Neural cell (in vitro differentiated cells): Measurements from ENCODE around the gene ZIC4. TPM values are rescaled to one million over a fixed set of nuclear protein-coding genes. Genes with fewer than 3 reads are reported as not detected.

Experiments
- H2AFZ ChIP-seq: fragments of 200-600, 300-800 bp; sonication (generic), shearing (Covaris generic); 2 replicates; pipeline ENCODE4 v1.6.0; 2014; ENCODE audit warnings: low read depth, mild to moderate bottlenecking, antibody characterized with exemption, low read length, moderate library complexity
- H3F3A ChIP-seq: fragments of 200-600 bp; shearing (Covaris generic); 2 replicates; pipeline ENCODE4 v1.6.1; 2016; ENCODE audit warnings: mild to moderate bottlenecking, moderate library complexity, mixed read lengths, antibody characterized with exemption, low read length; ENCODE audit not compliant: insufficient read depth, poor library complexity, severe bottlenecking
- H3K27ac ChIP-seq: fragments of 200-600, 300-800 bp; sonication (generic), shearing (Covaris generic); 2 replicates; pipeline ENCODE4 v1.5.1; 2014; ENCODE audit warnings: mild to moderate bottlenecking, low read length, moderate library complexity
- H3K27me3 ChIP-seq: fragments of 300-800, 200-600 bp; sonication (generic), shearing (Covaris generic); 2 replicates; pipeline ENCODE4 v1.6.0; 2014; ENCODE audit warnings: mild to moderate bottlenecking, low read depth, low read length, moderate library complexity; ENCODE audit not compliant: insufficient read depth
- H3K36me3 ChIP-seq: fragments of 300-800, 200-600 bp; sonication (generic), shearing (Covaris generic); 2 replicates; pipeline ENCODE4 v1.5.1; 2014; ENCODE audit warnings: mild to moderate bottlenecking, antibody characterized with exemption, low read length, moderate library complexity; ENCODE audit not compliant: insufficient read depth
- H3K4me2 ChIP-seq: fragments of 300-800, 200-600 bp; sonication (generic), shearing (Covaris generic); 2 replicates; pipeline ENCODE4 v1.6.0; 2014; ENCODE audit warnings: mild to moderate bottlenecking, low read length
- H3K4me3 ChIP-seq: fragments of 300-800, 200-600 bp; sonication (generic), shearing (Covaris generic); 2 replicates; pipeline ENCODE4 v1.5.1; 2014; ENCODE audit warnings: mild to moderate bottlenecking, low read length, moderate library complexity
- H3K79me2 ChIP-seq: fragments of 200-600 bp; shearing (Covaris generic); replicated peaks from 2 replicates; pipeline ENCODE4 v1.6.0; 2014; ENCODE audit warnings: mild to moderate bottlenecking, low read length, moderate library complexity; ENCODE audit not compliant: insufficient read depth
- H3K9ac ChIP-seq: fragments of 300-800, 200-600 bp; sonication (generic), shearing (Covaris generic); 2 replicates; pipeline ENCODE4 v1.6.1; 2016; ENCODE audit warnings: mild to moderate bottlenecking, low read length, mixed read lengths
- H3K9me2 ChIP-seq: fragments of 200-600 bp; shearing (Covaris generic); 2 replicates; pipeline ENCODE4 v1.6.1; 2016; ENCODE audit warnings: mild to moderate bottlenecking, low read length, mixed read lengths; ENCODE audit not compliant: insufficient read depth
- H3K9me3 ChIP-seq: fragments of 200-600, 300-800 bp; sonication (generic), shearing (Covaris generic); 2 replicates; pipeline ENCODE4 v1.6.1; 2016; ENCODE audit warnings: mild to moderate bottlenecking, mixed run types, low read length, moderate library complexity, mixed read lengths
- H4K20me1 ChIP-seq: fragments of 200-600 bp; shearing (Covaris generic); 2 replicates; pipeline ENCODE4 v1.6.1; 2016; ENCODE audit warnings: mild to moderate bottlenecking, mixed run types; ENCODE audit not compliant: insufficient read depth
- CTCF ChIP-seq: fragments of 450-650 bp; IDR thresholded peaks from 2 replicates; pipeline ENCODE4 v1.5.1; 2014; ENCODE audit warnings: antibody characterized with exemption, mild to moderate bottlenecking, moderate library complexity; ENCODE audit not compliant: poor library complexity, severe bottlenecking
- EP300 ChIP-seq: fragments of 450-650 bp; conservative IDR thresholded peaks from 2 replicates; pipeline ENCODE4 v1.6.1; 2014; ENCODE audit warnings: antibody characterized with exemption, mild to moderate bottlenecking, moderate library complexity; ENCODE audit not compliant: poor library complexity, severe bottlenecking
- EZH2 ChIP-seq: fragments of 200-600, 300-800 bp; shearing (Covaris generic), sonication (generic); IDR thresholded peaks from 2 replicates; pipeline ENCODE4 v1.6.1; 2014; ENCODE audit warnings: antibody characterized with exemption, low read length, borderline replicate concordance, mild to moderate bottlenecking; ENCODE audit not compliant: insufficient read depth, poor library complexity, severe bottlenecking
- MXI1 ChIP-seq: fragments of 450-650 bp; conservative IDR thresholded peaks from 2 replicates; pipeline ENCODE4 v1.6.1; 2014; ENCODE audit warnings: antibody characterized with exemption, mild to moderate bottlenecking; ENCODE audit not compliant: poor library complexity, severe bottlenecking
- POLR2AphosphoS5 ChIP-seq: IDR thresholded peaks from 2 replicates; pipeline ENCODE4 v1.6.1; 2012
- RAD21 ChIP-seq: fragments of 450-650 bp; conservative IDR thresholded peaks from 2 replicates; pipeline ENCODE4 v1.6.1; 2014; ENCODE audit warnings: antibody characterized with exemption, mild to moderate bottlenecking, moderate library complexity
- REST ChIP-seq: IDR thresholded peaks from 2 replicates; pipeline ENCODE4 v1.6.1; 2012; ENCODE audit warnings: borderline replicate concordance
- SMC3 ChIP-seq: fragments of 450-650 bp; conservative IDR thresholded peaks from 2 replicates; pipeline ENCODE4 v1.6.1; 2014; ENCODE audit warnings: antibody characterized with exemption, mild to moderate bottlenecking, moderate library complexity; ENCODE audit not compliant: poor library complexity
- TAF1 ChIP-seq: IDR thresholded peaks from 2 replicates; pipeline ENCODE4 v1.6.1; 2012; ENCODE audit warnings: low read depth
- polyA plus RNA-seq: library from polyadenylated mRNA; depleted of rRNA; stranded (reverse); fragments of >200 nt; gene quantifications from 2 replicates; pipeline ENCODE4 v1.2.3, GENCODE V29; 2014

Gene ZIC4
- polyA plus RNA-seq, 1 donor from 2014 or later = 8.6 TPM

- no peaks in the 10 kb centered on the region for H3K9me2 ChIP-seq
- no peak overlapping the region for H3K4me2 ChIP-seq
- H3K79me2 ChIP-seq = no peaks in the 10 kb centered on the region
- H3K9me3 ChIP-seq = no peaks in the 10 kb centered on the region
- no peak overlapping the region for H3K9ac ChIP-seq
- TF ChIP-seq POLR2AphosphoS5 = no peak
- TF ChIP-seq EP300 = no peak
- TF ChIP-seq CTCF = no peak
- no peak for TF ChIP-seq SMC3
- TF ChIP-seq MXI1 = no peak
- TF ChIP-seq TAF1 = no peak
- no peak for TF ChIP-seq RAD21
- H3K27ac ChIP-seq = no peak overlapping the region
- H3F3A ChIP-seq = no peaks in the 10 kb centered on the region
- H3K27me3 ChIP-seq = peaks cover 36% of the 10 kb centered on the region
- H2AFZ ChIP-seq = no peak overlapping the region
- H3K4me3 ChIP-seq = no peak overlapping the region
- H3K36me3 ChIP-seq = no peaks in the 10 kb centered on the region
- no peaks in the 10 kb centered on the region for H4K20me1 ChIP-seq
These were observed 40.9 kb downstream of the ZIC4 start for GRCh38 chr3:147365196-147366115.

GRCh38 chr3:147364771-147365170 lies 41.6 kb downstream of the ZIC4 start:
- TF ChIP-seq REST = no peak
- no peak for TF ChIP-seq EZH2
- TF ChIP-seq RAD21 = no peak
- no peak for TF ChIP-seq TAF1
- no peak for TF ChIP-seq EP300
- TF ChIP-seq CTCF = no peak
- TF ChIP-seq SMC3 = no peak
- no peak for TF ChIP-seq MXI1
- Histone ChIP-seq H3K9me2 (no peaks in the 10 kb centered on the region), H4K20me1 (no peaks in the 10 kb centered on the region), H3K27ac (no peak overlapping the region), H3K9ac (no peak overlapping the region), H2AFZ (no peak overlapping the region), H3F3A (no peaks in the 10 kb centered on the region), H3K9me3 (no peaks in the 10 kb centered on the region), H3K36me3 (no peaks in the 10 kb centered on the region), H3K4me2 (no peak overlapping the region), H3K27me3 (peaks cover 31% of the 10 kb centered on the region), H3K4me3 (no peak overlapping the region), H3K79me2 (no peaks in the 10 kb centered on the region)
